Adrenal gland (tissue), 12 donors: Measurements from ENCODE around the gene ZNF775. TPM values are rescaled to one million over a fixed set of nuclear protein-coding genes. Genes with fewer than 3 reads are reported as not detected.
A peak's percentile ranks its signal among the peaks of the same experiment; 100 is the strongest.

ENCODE experiments used
- DNase-seq, 7 donors: peaks; one replicate each; pipeline ENCODE4 v3.0.0-alpha.2; 2019 to 2020
- H3K27ac ChIP-seq, 5 donors: fragments of 200-600 bp; sonication (generic) in 4 of 5; 1 replicate in 3 of 5; 2 replicates in 2 of 5; pipeline versions ENCODE4 v1.5.1 to v1.8.0; 2016 to 2020; ENCODE audit warnings: mild to moderate bottlenecking in 1 of 5
- H3K27me3 ChIP-seq: fragments of 200-600 bp; 2 replicates; pipeline ENCODE4 v1.8.0; 2021
- H3K36me3 ChIP-seq, 2 donors: fragments of 200-600 bp; replicated peaks in 1 of 2; 1 replicate in 1 of 2; 2 replicates in 1 of 2; pipeline versions ENCODE4 v1.5.1 to v1.8.0; 2018 to 2022
- H3K4me1 ChIP-seq, 2 donors: fragments of 200-600 bp; replicated peaks in 1 of 2; 1 replicate in 1 of 2; 2 replicates in 1 of 2; pipeline versions ENCODE4 v1.5.1 to v1.8.0; 2018 to 2021
- H3K4me3 ChIP-seq, 4 donors: fragments of 200-600 bp; sonication (generic) in 3 of 4; one replicate each; pipeline ENCODE4 v1.5.1; 2016 to 2018
- H3K9me3 ChIP-seq, 3 donors: fragments of 200-600 bp; sonication (generic) in 1 of 3; replicated peaks in 1 of 3; 1 replicate in 2 of 3; 2 replicates in 1 of 3; pipeline versions ENCODE4 v1.5.1 to v1.8.0; 2016 to 2021
- POLR2A ChIP-seq, 2 donors: fragments of 450-650 bp; IDR thresholded peaks; one replicate each; pipeline ENCODE4 v1.6.1; 2017; ENCODE audit warnings: antibody characterized with exemption in 2 of 2, mild to moderate bottlenecking in 2 of 2, moderate library complexity in 1 of 2
- WGBS, 4 donors: extraction: QIAGEN DNeasy Blood & Tissue Kit in 2 of 4; methylation state at CpG; one replicate each; pipeline versions ENCODE4 v1.1.5 to v1.1.7; 2013 to 2017; 5-methylcytosine and 5-hydroxymethylcytosine counted together
- intact Hi-C, 2 donors: fragments of 100-400 bp; cut with DNase I; formaldehyde crosslinking; loops; one replicate each; pipeline versions ENCODE4 v1.14.1 to v1.15.0; 2022 to 2023
- polyA plus RNA-seq, 3 donors: library from polyadenylated mRNA; stranded (reverse); fragments of 200-250 nt in 2 of 3; fragments of 350-450 nt in 1 of 3; fragmentation: Illumina TruSeq in 1 of 3; extraction: RNeasy Lipid Tissue Mini Kit (QIAGEN cat#74804) in 1 of 3; gene quantifications; one replicate each; pipeline ENCODE4 v1.2.3, GENCODE V29; 2013 to 2014
- total RNA-seq, 9 donors: library from RNA; depleted of rRNA in 4 of 9; stranded (reverse); fragments of >200 nt in 4 of 9; fragments of 120-200 nt in 1 of 9; fragmentation: NEBNext Ultra II Directional in 1 of 9; extraction: Animal tissue kit (Norgen Biotek cat#: 25700) in 1 of 9; gene quantifications; one replicate each; pipeline versions ENCODE4 v1.1.0 to v1.2.4, GENCODE V29; 2013 to 2023
- TF ChIP-seq, protein P1 (sequence below), 6 experiments: fragments of 450-650 bp in 4 of 6; fragments of 200-600 bp in 2 of 6; sonication (generic) in 1 of 6; IDR thresholded peaks; 1 replicate in 5 of 6; 2 replicates in 1 of 6; pipeline versions ENCODE4 v1.5.1 to v1.8.0; 2016 to 2021; ENCODE audit warnings: antibody characterized with exemption in 6 of 6, mild to moderate bottlenecking in 2 of 6, moderate library complexity in 1 of 6
- donor health status: healthy with polysubstance abuse.
- donor health status: Bipolar disorder and iron deficiency.
- donor health status: DM: yes; HTN: yes; CAD: no.
- donor health status: DM: no; HTN: no; CAD: no.
- donor health status: DM: no; HTN: no; CAD: no.
- donor health status: DM: yes; HTN: yes; CAD: no.

The ZNF775 gene
- total and polyA plus RNA-seq, 12 donors = 0.26 to 13.9 (median 6.1) TPM

GRCh38 chr7:150335774-150336112, 43.4 kb upstream of the ZNF775 start:
- Histone ChIP-seq H3K9me3 (no peaks in the 10 kb centered on the region), H3K27me3 (no peaks in the 10 kb centered on the region), H3K27ac (peak overlapping the region in 4 of 5 donors; percentile 20 to 91 (median 88)), H3K4me1 (peaks cover 29 to 42% of the 10 kb centered on the region in 2 donors), H3K36me3 (peaks cover 0 to 36% of the 10 kb centered on the region in 2 donors), H3K4me3 (no peak overlapping the region)
- WGBS, 4 donors = 46 to 61% (median 48%) methylated on average over 6 of the region's 6 CpGs
- intact Hi-C loops = loop anchor here in 1 of 2 donors (5.0 kb wide), 1 partner anchor 37 kb away; no protein-coding TSS in a partner anchor
- peak in 1 of 2 donors; percentile 26 for TF ChIP-seq POLR2A (IDR thresholded peaks at IDR 0.05)
- TF ChIP-seq, protein P1, sequence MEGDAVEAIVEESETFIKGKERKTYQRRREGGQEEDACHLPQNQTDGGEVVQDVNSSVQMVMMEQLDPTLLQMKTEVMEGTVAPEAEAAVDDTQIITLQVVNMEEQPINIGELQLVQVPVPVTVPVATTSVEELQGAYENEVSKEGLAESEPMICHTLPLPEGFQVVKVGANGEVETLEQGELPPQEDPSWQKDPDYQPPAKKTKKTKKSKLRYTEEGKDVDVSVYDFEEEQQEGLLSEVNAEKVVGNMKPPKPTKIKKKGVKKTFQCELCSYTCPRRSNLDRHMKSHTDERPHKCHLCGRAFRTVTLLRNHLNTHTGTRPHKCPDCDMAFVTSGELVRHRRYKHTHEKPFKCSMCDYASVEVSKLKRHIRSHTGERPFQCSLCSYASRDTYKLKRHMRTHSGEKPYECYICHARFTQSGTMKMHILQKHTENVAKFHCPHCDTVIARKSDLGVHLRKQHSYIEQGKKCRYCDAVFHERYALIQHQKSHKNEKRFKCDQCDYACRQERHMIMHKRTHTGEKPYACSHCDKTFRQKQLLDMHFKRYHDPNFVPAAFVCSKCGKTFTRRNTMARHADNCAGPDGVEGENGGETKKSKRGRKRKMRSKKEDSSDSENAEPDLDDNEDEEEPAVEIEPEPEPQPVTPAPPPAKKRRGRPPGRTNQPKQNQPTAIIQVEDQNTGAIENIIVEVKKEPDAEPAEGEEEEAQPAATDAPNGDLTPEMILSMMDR (IDR thresholded peaks at IDR 0.05) = no peak
- DNase-seq = peak in 6 of 7 donors; percentile 55 to 71 (median 62)

DNA sequence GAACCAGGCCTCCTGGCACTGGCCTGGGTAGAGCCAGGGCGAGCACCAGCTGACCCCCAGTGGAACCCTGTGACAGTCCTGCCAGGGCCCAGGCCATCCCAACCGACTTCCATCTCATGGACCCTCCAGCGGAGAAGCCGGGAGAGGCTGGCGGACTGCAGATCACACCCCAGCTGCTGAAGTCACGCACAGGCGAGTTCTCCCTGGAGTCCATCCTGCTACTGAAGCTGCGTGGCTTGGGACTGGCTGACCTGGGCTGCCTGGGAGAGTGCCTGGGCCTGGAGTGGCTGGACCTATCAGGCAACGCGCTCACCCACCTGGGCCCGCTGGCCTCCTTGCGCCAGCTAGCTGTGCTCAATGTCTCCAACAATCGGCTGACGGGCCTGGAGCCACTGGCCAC, 42.4 kb upstream of the ZNF775 start:
- Histone ChIP-seq H3K9me3 (no peaks in the 10 kb centered on the region), H3K36me3 (peaks cover 0 to 35% of the 10 kb centered on the region in 2 donors), H3K27me3 (no peaks in the 10 kb centered on the region), H3K4me3 (no peak overlapping the region), H3K4me1 (peaks cover 29 to 43% of the 10 kb centered on the region in 2 donors), H3K27ac (peak overlapping the region in 3 of 5 donors; percentile 87 to 91 (median 90))
- TF ChIP-seq, protein P1 (IDR thresholded peaks at IDR 0.05) = no peak
- no peak for TF ChIP-seq POLR2A (IDR thresholded peaks at IDR 0.05)
- 91 to 100% (median 94%) methylated on average over 1 to 14 of the region's 14 CpGs for WGBS, 4 donors
- intact Hi-C loops = loop anchor here in 1 of 2 donors (5.0 kb wide), 1 partner anchor 36 kb away; no protein-coding TSS in a partner anchor
- peak in 4 of 7 donors; percentile 31 to 64 (median 56) for DNase-seq

DNA sequence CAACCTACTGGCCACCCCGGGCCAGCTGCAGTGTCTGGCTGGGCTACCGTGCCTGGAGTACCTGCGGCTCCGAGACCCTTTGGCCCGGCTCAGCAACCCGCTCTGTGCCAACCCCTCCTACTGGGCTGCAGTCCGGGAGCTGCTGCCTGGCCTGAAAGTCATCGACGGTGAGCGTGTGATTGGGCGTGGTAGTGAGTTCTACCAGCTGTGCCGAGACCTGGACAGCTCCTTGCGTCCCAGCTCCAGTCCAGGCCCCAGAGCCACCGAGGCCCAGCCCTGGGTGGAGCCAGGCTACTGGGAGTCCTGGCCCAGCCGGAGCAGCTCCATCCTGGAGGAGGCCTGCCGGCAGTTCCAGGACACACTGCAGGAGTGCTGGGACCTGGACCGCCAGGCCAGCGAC, 42.0 kb upstream of the ZNF775 start:
- 74 to 89% (median 82%) methylated on average over 4 to 18 of the region's 18 CpGs for WGBS, 4 donors
- Histone ChIP-seq H3K36me3 (peaks cover 0 to 32% of the 10 kb centered on the region in 2 donors), H3K27ac (peak overlapping the region in 4 of 5 donors; percentile 8 to 91 (median 88)), H3K9me3 (no peaks in the 10 kb centered on the region), H3K4me3 (no peak overlapping the region), H3K4me1 (peaks cover 29 to 47% of the 10 kb centered on the region in 2 donors), H3K27me3 (no peaks in the 10 kb centered on the region)
- TF ChIP-seq, protein P1 (IDR thresholded peaks at IDR 0.05) = no peak
- TF ChIP-seq POLR2A (IDR thresholded peaks at IDR 0.05) = peak in 1 of 2 donors; percentile 3
- intact Hi-C loops = loop anchor here in 1 of 2 donors (5.0 kb wide), 1 partner anchor 35 kb away; no protein-coding TSS in a partner anchor
- DNase-seq = peak in 4 of 7 donors; percentile 45 to 65 (median 53)

DNA sequence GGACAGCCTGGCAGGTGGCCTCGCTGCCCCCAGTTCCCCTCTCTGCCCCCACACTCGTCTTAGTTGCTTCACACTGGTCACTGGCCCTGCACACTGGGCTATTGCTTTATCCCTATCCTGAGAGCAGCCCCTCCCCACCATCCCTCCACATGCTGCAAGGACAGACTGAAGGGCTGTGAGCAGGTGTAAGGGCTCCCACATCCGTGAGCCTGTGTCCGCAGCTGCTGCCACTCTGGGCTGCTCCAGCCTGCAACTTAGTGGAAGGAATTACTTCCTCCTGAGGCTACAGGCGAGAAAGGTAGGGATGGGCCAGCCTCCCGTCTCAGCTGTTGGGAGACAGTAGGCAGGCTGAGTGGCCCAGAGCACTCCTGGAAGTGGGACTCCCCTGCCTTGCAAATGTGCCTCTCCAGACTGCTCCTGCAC, 41.5 kb upstream of the ZNF775 start:
- no peak for TF ChIP-seq POLR2A (IDR thresholded peaks at IDR 0.05)
- TF ChIP-seq, protein P1 (IDR thresholded peaks at IDR 0.05) = no peak
- peak in 2 of 7 donors; percentile 38 to 43 for DNase-seq
- H3K36me3 ChIP-seq = peaks cover 0 to 30% of the 10 kb centered on the region in 2 donors
- no peaks in the 10 kb centered on the region for H3K9me3 ChIP-seq
- no peak overlapping the region for H3K4me3 ChIP-seq
- WGBS, 4 donors = 77 to 86% (median 84%) methylated on average over 4 to 6 of the region's 6 CpGs
- peaks cover 29 to 48% of the 10 kb centered on the region in 2 donors for H3K4me1 ChIP-seq
- peak overlapping the region in 4 of 5 donors; percentile 8 to 91 (median 88) for H3K27ac ChIP-seq
- intact Hi-C loops = loop anchor here in 1 of 2 donors (5.0 kb wide), 1 partner anchor 35 kb away; no protein-coding TSS in a partner anchor
- no peaks in the 10 kb centered on the region for H3K27me3 ChIP-seq
